ENCODE measurements around the gene MEGF11. TPM values are rescaled to one million over a fixed set of nuclear protein-coding genes. Genes with fewer than 3 reads are reported as not detected.

MEGF11 gene
- total RNA-seq, 3 donors from 2014 or later: not detected

- ATAC-seq: no peak
- Mint-ChIP-seq H3K27me3 (ENCODE audit: low read depth) (peaks cover 21% of the 10 kb centered on the region), H3K9me3 (no peaks in the 10 kb centered on the region), H3K4me1 (ENCODE audit: low read depth) (no peaks in the 10 kb centered on the region), H3K4me3 (no peak overlapping the region), H3K36me3 (ENCODE audit: insufficient read depth) (no peaks in the 10 kb centered on the region)
- DNase-seq: no peak
Measured at GRCh38 chr15:66075947-66076346, 177.6 kb downstream of the MEGF11 start.

GRCh38 chr15:66072616-66073361, 180.8 kb downstream of the MEGF11 start:
- peaks cover 14% of the 10 kb centered on the region for H3K27me3 Mint-ChIP-seq (ENCODE audit: low read depth)
- no peaks in the 10 kb centered on the region for H3K36me3 Mint-ChIP-seq (ENCODE audit: insufficient read depth)
- ATAC-seq (no peak), DNase-seq (no peak)
- H3K4me1 Mint-ChIP-seq (ENCODE audit: low read depth): no peaks in the 10 kb centered on the region
- no peaks in the 10 kb centered on the region for H3K9me3 Mint-ChIP-seq
- no peak overlapping the region for H3K4me3 Mint-ChIP-seq

GRCh38 chr15:66071921-66072295, 181.6 kb downstream of the MEGF11 start:
- Mint-ChIP-seq H3K27me3 (ENCODE audit: low read depth) (peaks cover 8% of the 10 kb centered on the region), H3K4me3 (no peak overlapping the region), H3K36me3 (ENCODE audit: insufficient read depth) (no peaks in the 10 kb centered on the region), H3K4me1 (ENCODE audit: low read depth) (no peaks in the 10 kb centered on the region), H3K9me3 (no peaks in the 10 kb centered on the region)
- no peak for ATAC-seq
- DNase-seq: no peak

DNA sequence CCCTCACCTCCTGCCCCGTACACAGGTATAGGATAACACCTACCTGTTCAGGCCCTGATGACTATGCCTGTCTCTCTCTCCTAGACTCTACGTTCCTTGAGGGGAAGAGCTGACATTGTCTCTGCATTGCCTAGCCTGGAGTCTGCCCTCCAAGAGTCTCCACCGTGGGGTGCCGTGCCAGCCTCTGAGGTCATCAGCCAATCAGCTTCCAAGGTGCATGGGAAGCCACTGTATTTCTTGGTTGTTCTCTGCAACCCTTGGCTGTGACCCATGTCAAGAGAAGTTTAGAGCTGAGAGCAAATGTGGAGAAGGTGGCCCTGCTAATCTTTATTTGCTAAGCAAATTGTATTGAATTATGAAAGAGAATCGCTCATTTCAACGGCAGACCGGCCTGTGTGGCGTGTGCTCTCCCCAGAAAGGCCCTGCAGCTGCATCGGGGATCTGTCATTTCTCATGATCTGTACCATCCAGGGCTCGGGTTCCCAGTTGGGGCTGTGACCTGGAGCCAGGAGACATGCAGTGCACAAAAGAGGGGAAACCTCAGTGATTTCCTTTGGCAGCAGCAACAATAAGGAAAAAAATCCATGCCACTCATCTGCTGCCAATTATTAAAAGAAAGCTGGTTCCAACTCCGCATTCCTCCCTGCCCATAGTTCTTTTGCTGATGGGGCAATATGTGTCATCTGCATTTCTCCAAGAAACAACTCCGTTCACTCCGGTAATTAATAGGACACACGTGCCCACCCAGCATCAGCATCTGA, 182.2 kb downstream of the MEGF11 start:
- ATAC-seq (no peak), DNase-seq (no peak)
- Mint-ChIP-seq H3K4me3 (no peak overlapping the region), H3K4me1 (ENCODE audit: low read depth) (no peaks in the 10 kb centered on the region), H3K27me3 (ENCODE audit: low read depth) (peaks cover 8% of the 10 kb centered on the region), H3K9me3 (no peaks in the 10 kb centered on the region), H3K36me3 (ENCODE audit: insufficient read depth) (no peaks in the 10 kb centered on the region)

- H3K27me3 Mint-ChIP-seq (ENCODE audit: low read depth): peaks cover 3% of the 10 kb centered on the region
- no peak overlapping the region for H3K4me3 Mint-ChIP-seq
- no peaks in the 10 kb centered on the region for H3K4me1 Mint-ChIP-seq (ENCODE audit: low read depth)
- H3K9me3 Mint-ChIP-seq: no peaks in the 10 kb centered on the region
- no peaks in the 10 kb centered on the region for H3K36me3 Mint-ChIP-seq (ENCODE audit: insufficient read depth)
- no peak for DNase-seq
- ATAC-seq: no peak
Measured at GRCh38 chr15:66070220-66070934, 183.2 kb downstream of the MEGF11 start.

GRCh38 chr15:66069751-66070150, 183.8 kb downstream of the MEGF11 start:
- H3K4me3 Mint-ChIP-seq: no peak overlapping the region
- no peaks in the 10 kb centered on the region for H3K9me3 Mint-ChIP-seq
- DNase-seq: no peak
- H3K4me1 Mint-ChIP-seq (ENCODE audit: low read depth): no peaks in the 10 kb centered on the region
- no peak for ATAC-seq
- peaks cover 9% of the 10 kb centered on the region for H3K27me3 Mint-ChIP-seq (ENCODE audit: low read depth)
- no peaks in the 10 kb centered on the region for H3K36me3 Mint-ChIP-seq (ENCODE audit: insufficient read depth)

- no peak for DNase-seq
- no peaks in the 10 kb centered on the region for H3K36me3 Mint-ChIP-seq (ENCODE audit: insufficient read depth)
Measured at GRCh38 chr15:66068801-66069200, 184.7 kb downstream of the MEGF11 start.

DNA sequence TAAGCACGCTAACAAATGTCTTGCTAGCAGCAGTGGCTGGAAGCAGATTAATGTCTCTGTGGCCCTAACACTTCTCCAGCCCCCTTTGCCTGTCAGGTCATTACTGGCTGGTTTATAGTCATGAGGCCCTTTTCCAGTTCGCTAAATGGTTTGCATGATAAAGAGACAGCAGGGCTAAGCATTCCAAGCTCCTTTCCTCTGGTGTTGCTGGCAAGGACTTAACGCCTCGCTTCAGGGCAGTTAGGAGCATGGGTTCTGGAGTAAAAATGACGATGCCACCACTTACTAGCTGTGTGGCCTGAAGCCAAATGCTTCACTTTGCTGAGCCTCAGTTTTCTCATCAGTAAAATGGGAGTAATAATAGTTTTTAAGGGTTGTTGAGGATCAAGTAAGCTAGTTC, 185.9 kb downstream of the MEGF11 start:
- H3K36me3 Mint-ChIP-seq (ENCODE audit: insufficient read depth): no peaks in the 10 kb centered on the region
- H3K9me3 Mint-ChIP-seq: no peaks in the 10 kb centered on the region
- H3K4me1 Mint-ChIP-seq (ENCODE audit: low read depth): no peaks in the 10 kb centered on the region
- peaks cover 9% of the 10 kb centered on the region for H3K27me3 Mint-ChIP-seq (ENCODE audit: low read depth)
- no peak for ATAC-seq
- no peak for DNase-seq
- H3K4me3 Mint-ChIP-seq: no peak overlapping the region

More at GRCh38 chr15:66068801-66069200, 184.7 kb downstream of the MEGF11 start:
- ATAC-seq: no peak
- no peaks in the 10 kb centered on the region for H3K4me1 Mint-ChIP-seq (ENCODE audit: low read depth)
- no peaks in the 10 kb centered on the region for H3K9me3 Mint-ChIP-seq
- H3K27me3 Mint-ChIP-seq (ENCODE audit: low read depth): peaks cover 9% of the 10 kb centered on the region
- no peak overlapping the region for H3K4me3 Mint-ChIP-seq

- H3K4me1 Mint-ChIP-seq (ENCODE audit: low read depth): no peaks in the 10 kb centered on the region
Measured at GRCh38 chr15:66066481-66066880, 187.1 kb downstream of the MEGF11 start.

GRCh38 chr15:66066005-66066404, 187.5 kb downstream of the MEGF11 start:
- H3K4me3 Mint-ChIP-seq: no peak overlapping the region
- H3K27me3 Mint-ChIP-seq (ENCODE audit: low read depth): peaks cover 6% of the 10 kb centered on the region
- H3K36me3 Mint-ChIP-seq (ENCODE audit: insufficient read depth): no peaks in the 10 kb centered on the region
- ATAC-seq (no peak), DNase-seq (no peak)
- H3K9me3 Mint-ChIP-seq: no peaks in the 10 kb centered on the region
- no peaks in the 10 kb centered on the region for H3K4me1 Mint-ChIP-seq (ENCODE audit: low read depth)

More at GRCh38 chr15:66066481-66066880, 187.1 kb downstream of the MEGF11 start:
- H3K36me3 Mint-ChIP-seq (ENCODE audit: insufficient read depth): no peaks in the 10 kb centered on the region
- H3K4me3 Mint-ChIP-seq: no peak overlapping the region
- peaks cover 6% of the 10 kb centered on the region for H3K27me3 Mint-ChIP-seq (ENCODE audit: low read depth)
- DNase-seq: no peak
- no peak for ATAC-seq
- no peaks in the 10 kb centered on the region for H3K9me3 Mint-ChIP-seq

DNA sequence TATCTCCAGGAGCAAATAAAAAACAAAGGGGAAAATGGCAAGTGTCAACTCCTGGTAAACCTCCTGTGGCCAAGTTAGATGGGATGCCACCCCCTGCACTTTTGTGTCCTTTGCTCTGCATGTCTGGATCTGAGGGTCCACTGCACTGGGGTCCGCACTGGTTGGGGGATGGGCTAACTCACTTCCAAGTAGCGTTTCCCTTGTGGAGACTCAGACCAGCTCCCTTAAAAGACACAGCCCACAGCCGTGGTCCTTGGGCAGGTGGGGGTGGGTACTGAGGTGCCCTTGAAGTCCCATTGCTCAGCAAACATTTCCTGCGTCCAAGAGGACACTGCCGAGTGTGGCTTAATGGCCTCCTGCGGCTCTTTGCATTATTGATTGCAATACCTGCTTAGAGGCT, 188.2 kb downstream of the MEGF11 start:
- Mint-ChIP-seq H3K36me3 (ENCODE audit: insufficient read depth) (no peaks in the 10 kb centered on the region), H3K9me3 (no peaks in the 10 kb centered on the region), H3K4me3 (no peak overlapping the region), H3K27me3 (ENCODE audit: low read depth) (peaks cover 11% of the 10 kb centered on the region), H3K4me1 (ENCODE audit: low read depth) (no peaks in the 10 kb centered on the region)
- ATAC-seq: no peak
- DNase-seq: no peak

GRCh38 chr15:66063147-66063546, 190.4 kb downstream of the MEGF11 start:
- ATAC-seq (no peak), DNase-seq (no peak)
- H3K27me3 Mint-ChIP-seq (ENCODE audit: low read depth): peaks cover 17% of the 10 kb centered on the region
- H3K9me3 Mint-ChIP-seq: no peaks in the 10 kb centered on the region
- H3K4me3 Mint-ChIP-seq: no peak overlapping the region
- no peaks in the 10 kb centered on the region for H3K36me3 Mint-ChIP-seq (ENCODE audit: insufficient read depth)
- no peaks in the 10 kb centered on the region for H3K4me1 Mint-ChIP-seq (ENCODE audit: low read depth)

DNA sequence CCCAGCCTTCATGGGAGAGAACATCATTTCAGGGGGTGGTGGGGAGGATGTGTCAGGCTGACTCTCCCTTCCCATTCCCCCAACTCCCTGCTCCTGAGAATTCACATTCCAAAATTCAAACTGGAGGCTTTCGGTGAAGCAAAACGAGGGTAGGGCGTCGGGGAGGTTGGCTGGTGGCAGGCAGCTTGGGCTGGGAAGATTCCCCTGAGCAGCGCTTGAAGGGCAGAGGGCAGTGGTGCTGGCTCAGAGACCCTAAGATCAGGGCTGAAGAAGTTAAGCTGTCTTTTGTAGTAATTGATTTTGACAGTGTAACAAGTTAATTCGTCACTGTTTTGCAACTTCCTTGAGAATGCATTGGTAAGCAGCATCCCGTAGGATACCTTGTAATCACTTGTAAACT, 196.5 kb downstream of the MEGF11 start:
- ATAC-seq (no peak), DNase-seq (no peak)
- peaks cover 15% of the 10 kb centered on the region for H3K27me3 Mint-ChIP-seq (ENCODE audit: low read depth)
- H3K4me1 Mint-ChIP-seq (ENCODE audit: low read depth): no peaks in the 10 kb centered on the region
- no peak overlapping the region for H3K4me3 Mint-ChIP-seq
- no peaks in the 10 kb centered on the region for H3K9me3 Mint-ChIP-seq
- no peaks in the 10 kb centered on the region for H3K36me3 Mint-ChIP-seq (ENCODE audit: insufficient read depth)

- peaks cover 11% of the 10 kb centered on the region for H3K27me3 Mint-ChIP-seq (ENCODE audit: low read depth)
- no peaks in the 10 kb centered on the region for H3K36me3 Mint-ChIP-seq (ENCODE audit: insufficient read depth)
- no peak for ATAC-seq
- H3K9me3 Mint-ChIP-seq: no peaks in the 10 kb centered on the region
- DNase-seq: no peak
- no peaks in the 10 kb centered on the region for H3K4me1 Mint-ChIP-seq (ENCODE audit: low read depth)
- no peak overlapping the region for H3K4me3 Mint-ChIP-seq
Measured at GRCh38 chr15:66053991-66054390, 199.6 kb downstream of the MEGF11 start.
